Measurements from ENCODE around the gene FUCA1.

Gene FUCA1

GRCh38 chr1:23910553-23911246 is 42.6 kb upstream of the FUCA1 start:
- TF ChIP-seq BHLHE40 (IDR thresholded peaks at IDR 0.05; ENCODE audit: borderline replicate concordance) (no peak), HDGF (IDR thresholded peaks at IDR 0.05; ENCODE audit: borderline replicate concordance) (no peak), SP1 (IDR thresholded peaks at IDR 0.05) (no peak), FOXM1 (IDR thresholded peaks at IDR 0.05; ENCODE audit: borderline replicate concordance) (no peak), ZNF384 (IDR thresholded peaks at IDR 0.05) (no peak), FOXA1 (IDR thresholded peaks at IDR 0.05) (no peak), TARDBP (IDR thresholded peaks at IDR 0.05) (no peak), LEF1 (IDR thresholded peaks at IDR 0.05; ENCODE audit: borderline replicate concordance) (no peak), PKNOX1 (IDR thresholded peaks at IDR 0.05) (no peak)
- ChIA-PET CTCF (interaction anchor here (0.6 to 0.7 kb wide), 2 partner anchors 120 to 202 kb away, joined by 3 read pairs; no protein-coding TSS in a partner anchor), POLR2A (interaction anchor here (2.3 kb wide), 1 partner anchor 132 kb away, joined by 7 read pairs; the partner anchor contains the start of gene PITHD1)
- no peak for DNase-seq (ENCODE audit: extremely low spot score)

GRCh38 chr1:23910144-23910543 is 42.1 kb upstream of the FUCA1 start:
- CTCF ChIA-PET, result interaction anchor here (0.6 kb wide), 1 partner anchor 16 kb away, joined by 3 read pairs; no protein-coding TSS in a partner anchor
- POLR2A ChIA-PET, result interaction anchor here (0.6 to 2.3 kb wide), 2 partner anchors 132 to 151 kb away, joined by 3 to 7 read pairs; partner anchors contain the start of gene PITHD1
- DNase-seq (ENCODE audit: extremely low spot score), result no peak
- TF ChIP-seq L3MBTL2 (conservative IDR thresholded peaks at IDR 0.05) (no peak), ELF4 (IDR thresholded peaks at IDR 0.05) (no peak), NFRKB (IDR thresholded peaks at IDR 0.05) (no peak), TARDBP (IDR thresholded peaks at IDR 0.05) (no peak), FOXM1 (IDR thresholded peaks at IDR 0.05; ENCODE audit: borderline replicate concordance) (no peak), LEF1 (IDR thresholded peaks at IDR 0.05; ENCODE audit: borderline replicate concordance) (no peak), SP1 (IDR thresholded peaks at IDR 0.05) (no peak), SUZ12 (IDR thresholded peaks at IDR 0.05) (no peak), CTBP1 (IDR thresholded peaks at IDR 0.05; ENCODE audit: borderline replicate concordance) (no peak), ZNF384 (IDR thresholded peaks at IDR 0.05) (no peak)

GRCh38 chr1:23909412-23909811 is 41.3 kb upstream of the FUCA1 start:
- TF ChIP-seq TARDBP (IDR thresholded peaks at IDR 0.05) (no peak), FOXA1 (IDR thresholded peaks at IDR 0.05) (no peak), CTBP1 (IDR thresholded peaks at IDR 0.05; ENCODE audit: borderline replicate concordance) (no peak), L3MBTL2 (conservative IDR thresholded peaks at IDR 0.05) (no peak), SP1 (IDR thresholded peaks at IDR 0.05) (no peak), PKNOX1 (IDR thresholded peaks at IDR 0.05) (no peak), ELF4 (IDR thresholded peaks at IDR 0.05) (no peak), BHLHE40 (IDR thresholded peaks at IDR 0.05; ENCODE audit: borderline replicate concordance) (no peak), ARNT (IDR thresholded peaks at IDR 0.05) (no peak), NFRKB (IDR thresholded peaks at IDR 0.05) (no peak), FOXK2 (IDR thresholded peaks at IDR 0.05) (no peak), SUZ12 (IDR thresholded peaks at IDR 0.05) (no peak), FOXM1 (IDR thresholded peaks at IDR 0.05; ENCODE audit: borderline replicate concordance) (no peak), ZNF384 (IDR thresholded peaks at IDR 0.05) (no peak), HDGF (IDR thresholded peaks at IDR 0.05; ENCODE audit: borderline replicate concordance) (no peak), LEF1 (IDR thresholded peaks at IDR 0.05; ENCODE audit: borderline replicate concordance) (no peak)
- ChIA-PET CTCF (no interaction called here), POLR2A (interaction anchor here (2.3 kb wide), 1 partner anchor 131 kb away, joined by 7 read pairs; the partner anchor contains the start of gene PITHD1)
- DNase-seq (ENCODE audit: extremely low spot score), result no peak

GRCh38 chr1:23908453-23909341 is 40.6 kb upstream of the FUCA1 start:
- no peak for DNase-seq (ENCODE audit: extremely low spot score)
- CTCF ChIA-PET, result no interaction called here
- POLR2A ChIA-PET, result interaction anchor here (1.0 kb wide), 1 partner anchor 8 kb away, joined by 3 read pairs; no protein-coding TSS in a partner anchor
- TF ChIP-seq FOXM1 (IDR thresholded peaks at IDR 0.05; ENCODE audit: borderline replicate concordance) (no peak), FOXK2 (IDR thresholded peaks at IDR 0.05) (no peak), ELF4 (IDR thresholded peaks at IDR 0.05) (no peak), SUZ12 (IDR thresholded peaks at IDR 0.05) (no peak), LEF1 (IDR thresholded peaks at IDR 0.05; ENCODE audit: borderline replicate concordance) (no peak), L3MBTL2 (conservative IDR thresholded peaks at IDR 0.05) (no peak), PKNOX1 (IDR thresholded peaks at IDR 0.05) (no peak), SP1 (IDR thresholded peaks at IDR 0.05) (no peak), ZNF384 (IDR thresholded peaks at IDR 0.05) (no peak), NFRKB (IDR thresholded peaks at IDR 0.05) (no peak), BHLHE40 (IDR thresholded peaks at IDR 0.05; ENCODE audit: borderline replicate concordance) (no peak)

GRCh38 chr1:23906731-23907130 is 38.6 kb upstream of the FUCA1 start:
- POLR2A ChIA-PET, result no interaction called here
- DNase-seq (ENCODE audit: extremely low spot score), result no peak
- TF ChIP-seq SUZ12 (IDR thresholded peaks at IDR 0.05) (no peak), LEF1 (IDR thresholded peaks at IDR 0.05; ENCODE audit: borderline replicate concordance) (no peak), BHLHE40 (IDR thresholded peaks at IDR 0.05; ENCODE audit: borderline replicate concordance) (no peak), PKNOX1 (IDR thresholded peaks at IDR 0.05) (no peak), FOXM1 (IDR thresholded peaks at IDR 0.05; ENCODE audit: borderline replicate concordance) (no peak), FOXK2 (IDR thresholded peaks at IDR 0.05) (no peak), HDGF (IDR thresholded peaks at IDR 0.05; ENCODE audit: borderline replicate concordance) (no peak)
- CTCF ChIA-PET, result no interaction called here
